CD4-positive, alpha-beta T cell (primary cell): Measurements from ENCODE around the gene B4GALT6. TPM values are rescaled to one million over a fixed set of nuclear protein-coding genes. Genes with fewer than 3 reads are reported as not detected.

ENCODE experiments used
- ATAC-seq: fragments of 200-7000 bp; cut with Tn5 transposase; one replicate; pipeline ENCODE4 v1.10.0; 2022; ENCODE audit warnings: mild to moderate bottlenecking; ENCODE audit not compliant: poor library complexity
- CTCF ChIA-PET: fragments of 350-600 bp; sonication (Branson Sonifier 250); formaldehyde crosslinking; loops from one replicate; lab custom pipeline; 2021; ENCODE audit warnings: antibody characterized with exemption, inconsistent platforms; lab: Charles Lee
- POLR2A ChIA-PET: fragments of 350-600 bp; sonication (Branson Sonifier 250); formaldehyde crosslinking; loops from one replicate; lab custom pipeline; 2021; ENCODE audit warnings: antibody characterized with exemption, inconsistent platforms; lab: Charles Lee
- DNase-seq, 14 experiments: peaks; one replicate each; pipeline ENCODE4 v3.0.0-alpha.2; 2013 to 2020; ENCODE audit warnings: mixed read lengths in 2 of 14
- H3K27ac ChIP-seq, 2 donors: one replicate each; pipeline versions ENCODE4 v1.5.1 to v1.7.0; 2013; ENCODE audit warnings: low read length in 2 of 2, low read depth in 1 of 2, mild to moderate bottlenecking in 1 of 2
- H3K27me3 ChIP-seq, 2 experiments: 1 replicate in 1 of 2; 2 replicates in 1 of 2; pipeline versions ENCODE4 v1.6.1 to v1.7.0; 2013; ENCODE audit warnings: low read length in 2 of 2, control low read depth in 1 of 2, mild to moderate bottlenecking in 1 of 2, moderate library complexity in 1 of 2; ENCODE audit not compliant: insufficient read depth in 2 of 2, control insufficient read depth in 1 of 2
- H3K36me3 ChIP-seq: one replicate; pipeline ENCODE4 v1.6.1; 2013; ENCODE audit warnings: low read length, control low read depth; ENCODE audit not compliant: insufficient read depth
- H3K4me1 ChIP-seq: one replicate; pipeline ENCODE4 v1.6.1; 2013; ENCODE audit warnings: low read length, control low read depth; ENCODE audit not compliant: insufficient read depth
- H3K4me3 ChIP-seq: one replicate; pipeline ENCODE4 v1.5.1; 2013; ENCODE audit warnings: mild to moderate bottlenecking, low read length, moderate library complexity
- H3K9me3 ChIP-seq, 2 experiments: 1 replicate in 1 of 2; 2 replicates in 1 of 2; pipeline versions ENCODE4 v1.6.1 to v1.7.0; 2013; ENCODE audit warnings: low read length in 2 of 2, mild to moderate bottlenecking in 2 of 2, control low read depth in 1 of 2, moderate library complexity in 1 of 2; ENCODE audit not compliant: control insufficient read depth in 1 of 2, insufficient read depth in 1 of 2
- H3K27ac Mint-ChIP-seq: one replicate; pipeline ENCODE4 v1.8.0; 2020; ENCODE audit warnings: mixed read lengths
- H3K27me3 Mint-ChIP-seq: one replicate; pipeline ENCODE4 v1.8.0; 2021; ENCODE audit warnings: mixed read lengths
- H3K36me3 Mint-ChIP-seq: one replicate; pipeline ENCODE4 v1.8.0; 2021; ENCODE audit warnings: low read depth, mixed read lengths
- H3K4me1 Mint-ChIP-seq: one replicate; pipeline ENCODE4 v1.8.0; 2021; ENCODE audit warnings: low read depth, mixed read lengths
- H3K4me3 Mint-ChIP-seq: one replicate; pipeline ENCODE4 v1.8.0; 2020; ENCODE audit warnings: mild to moderate bottlenecking, mixed read lengths
- H3K9me3 Mint-ChIP-seq: one replicate; pipeline ENCODE4 v1.8.0; 2020; ENCODE audit warnings: mixed read lengths
- CTCF ChIP-seq: fragments of 200-600 bp; IDR thresholded peaks from one replicate; pipeline ENCODE4 v1.8.0; 2022; ENCODE audit warnings: antibody characterized with exemption, mild to moderate bottlenecking
- intact Hi-C, 2 experiments: fragments of 100-400 bp; cut with DNase I in 1 of 2; cut with micrococcal nuclease in 1 of 2; formaldehyde crosslinking; loops; one replicate each; pipeline versions ENCODE4 v1.15.1 to v1.9.0; 2023 to 2025; cut with DNase I, micrococcal nuclease
- total RNA-seq, 174 experiments: library from RNA in 2 of 174; stranded (reverse) in 2 of 174; gene quantifications; one replicate each; pipeline ENCODE4 v1.2.3 and lab custom pipeline; 2021 to 2026

Gene B4GALT6
- total RNA-seq, 2 experiments from 2014 or later: 0.75 TPM; not detected in 1

- intact Hi-C loops: no loop called here
- peaks cover 3 to 8% of the 10 kb centered on the region in 2 experiments for H3K27me3 ChIP-seq
- Mint-ChIP-seq H3K27ac (no peak overlapping the region), H3K36me3 (no peaks in the 10 kb centered on the region), H3K27me3 (peaks cover 9% of the 10 kb centered on the region), H3K4me1 (peaks cover 4% of the 10 kb centered on the region), H3K9me3 (peaks cover 5% of the 10 kb centered on the region), H3K4me3 (no peak overlapping the region)
- DNase-seq: no peak
- H3K4me3 ChIP-seq: no peak overlapping the region
- POLR2A ChIA-PET: no interaction called here
- ATAC-seq: no peak
- CTCF ChIA-PET: no interaction called here
- H3K36me3 ChIP-seq: no peaks in the 10 kb centered on the region
- TF ChIP-seq CTCF: no peak
- no peak overlapping the region for H3K27ac ChIP-seq
- H3K4me1 ChIP-seq: no peaks in the 10 kb centered on the region
- H3K9me3 ChIP-seq: peaks cover 0 to 5% of the 10 kb centered on the region in 2 experiments
Measured at GRCh38 chr18:31718386-31718785, 34.0 kb upstream of the B4GALT6 start.

GRCh38 chr18:31716362-31716761 lies 32.0 kb upstream of the B4GALT6 start:
- H3K36me3 Mint-ChIP-seq: no peaks in the 10 kb centered on the region
- CTCF ChIA-PET: no interaction called here
- no peak overlapping the region for H3K27ac Mint-ChIP-seq

GRCh38 chr18:31711365-31712172 lies 27.2 kb upstream of the B4GALT6 start:
- Histone ChIP-seq H3K27ac (no peak overlapping the region), H3K4me3 (no peak overlapping the region), H3K27me3 (no peaks in the 10 kb centered on the region), H3K4me1 (no peaks in the 10 kb centered on the region), H3K36me3 (no peaks in the 10 kb centered on the region), H3K9me3 (no peaks in the 10 kb centered on the region)
- H3K9me3 Mint-ChIP-seq: no peaks in the 10 kb centered on the region
- intact Hi-C loops: no loop called here
- DNase-seq (no peak), ATAC-seq (no peak)
- no peak overlapping the region for H3K4me3 Mint-ChIP-seq
- no peaks in the 10 kb centered on the region for H3K36me3 Mint-ChIP-seq
- no peak overlapping the region for H3K27ac Mint-ChIP-seq
- CTCF ChIA-PET: no interaction called here
- H3K27me3 Mint-ChIP-seq: peaks cover 3% of the 10 kb centered on the region
- POLR2A ChIA-PET: no interaction called here
- no peak for TF ChIP-seq CTCF
- no peaks in the 10 kb centered on the region for H3K4me1 Mint-ChIP-seq

More at GRCh38 chr18:31716362-31716761, 32.0 kb upstream of the B4GALT6 start:
- Mint-ChIP-seq H3K9me3 (peaks cover 5% of the 10 kb centered on the region), H3K4me3 (no peak overlapping the region), H3K4me1 (no peaks in the 10 kb centered on the region), H3K27me3 (peaks cover 5% of the 10 kb centered on the region)
- DNase-seq: no peak
- Histone ChIP-seq H3K4me3 (no peak overlapping the region), H3K27me3 (no peaks in the 10 kb centered on the region), H3K36me3 (no peaks in the 10 kb centered on the region), H3K9me3 (peaks cover 0 to 5% of the 10 kb centered on the region in 2 experiments), H3K27ac (no peak overlapping the region), H3K4me1 (no peaks in the 10 kb centered on the region)
- POLR2A ChIA-PET: no interaction called here
- intact Hi-C loops: no loop called here
- TF ChIP-seq CTCF: no peak
- ATAC-seq: no peak
